T-helper 17 cell (primary cell): ENCODE measurements around the gene EXD2. TPM values are rescaled to one million over a fixed set of nuclear protein-coding genes. Genes with fewer than 3 reads are reported as not detected.
"Not testable (repeated sequence)": the region's sequence is repeated elsewhere in the genome, so short reads cannot be mapped to it uniquely, and the experiment has no call there.

ENCODE experiments used
- ATAC-seq: fragments of 150-1000 bp; cut with Tn5 transposase; 2 replicates; pipeline ENCODE4 v1.10.0; 2021; ENCODE audit warnings: mild to moderate bottlenecking, moderate library complexity
- DNase-seq, 3 donors: peaks; one replicate each; pipeline versions ENCODE4 v3.0.0 to v3.0.0-alpha.2; 2020 to 2021
- H3K9me3 ChIP-seq: one replicate; pipeline ENCODE4 v1.7.0; 2013; ENCODE audit warnings: low read length, mild to moderate bottlenecking; ENCODE audit not compliant: control insufficient read depth, poor library complexity, severe bottlenecking
- H3K27ac Mint-ChIP-seq: one replicate; pipeline ENCODE4 v1.8.0; 2022; ENCODE audit warnings: mild to moderate bottlenecking, moderate library complexity, mixed read lengths
- H3K27me3 Mint-ChIP-seq: one replicate; pipeline ENCODE4 v1.8.0; 2022; ENCODE audit warnings: mixed read lengths
- H3K36me3 Mint-ChIP-seq: one replicate; pipeline ENCODE4 v1.8.0; 2022; ENCODE audit warnings: low read depth, mixed read lengths
- H3K4me1 Mint-ChIP-seq: one replicate; pipeline ENCODE4 v1.8.0; 2022; ENCODE audit warnings: mild to moderate bottlenecking, mixed read lengths
- H3K4me3 Mint-ChIP-seq: one replicate; pipeline ENCODE4 v1.8.0; 2022; ENCODE audit warnings: mild to moderate bottlenecking, moderate library complexity, mixed read lengths
- total RNA-seq, 4 donors: library from RNA in 2 of 4; stranded (reverse) in 2 of 4; gene quantifications; one replicate each; pipeline ENCODE4 v1.2.3 and lab custom pipeline; 2022 to 2026

EXD2 gene
- total RNA-seq, 2 donors from 2014 or later: 4.6 to 5.1 TPM

DNA sequence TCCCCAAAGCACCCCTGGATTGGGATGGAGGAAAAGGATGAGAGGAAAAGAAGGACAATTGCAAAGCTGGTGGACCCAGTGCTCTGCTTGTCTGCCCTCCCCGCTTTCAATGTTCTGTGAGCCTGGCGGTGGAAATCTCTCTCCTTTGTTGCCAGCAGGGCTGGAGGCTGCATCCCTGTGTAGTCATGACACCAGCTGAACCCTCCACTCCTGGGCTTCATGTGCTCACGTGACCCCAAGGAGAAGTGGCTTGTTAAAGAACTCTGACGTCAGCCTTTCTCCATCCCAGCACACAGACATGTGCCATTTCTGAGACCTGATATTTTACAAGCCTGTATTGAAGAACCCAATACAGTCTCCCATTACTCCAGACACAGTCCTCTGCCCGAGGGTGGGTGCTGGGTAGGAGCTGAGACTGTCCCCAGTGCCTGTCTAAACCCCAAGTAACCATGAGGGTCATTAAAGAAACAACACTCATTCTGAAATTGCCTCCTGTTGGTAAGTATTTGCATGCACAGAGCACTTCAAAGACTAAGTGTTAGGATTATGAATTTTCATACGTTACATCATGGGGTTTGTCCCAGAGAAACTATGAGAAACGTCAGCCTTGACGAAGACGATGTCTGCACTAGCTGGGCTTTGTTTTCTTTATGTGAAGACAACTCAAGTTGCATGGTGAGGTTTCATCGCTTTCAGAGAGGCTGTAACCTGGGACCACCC lies 90.3 kb downstream of the EXD2 start:
- no peaks in the 10 kb centered on the region for H3K9me3 ChIP-seq
- no peak overlapping the region for H3K27ac Mint-ChIP-seq
- no peak for DNase-seq
- no peaks in the 10 kb centered on the region for H3K36me3 Mint-ChIP-seq
- H3K27me3 Mint-ChIP-seq: peaks cover 23% of the 10 kb centered on the region
- ATAC-seq: no peak
- no peak overlapping the region for H3K4me3 Mint-ChIP-seq
- H3K4me1 Mint-ChIP-seq: no peaks in the 10 kb centered on the region

DNA sequence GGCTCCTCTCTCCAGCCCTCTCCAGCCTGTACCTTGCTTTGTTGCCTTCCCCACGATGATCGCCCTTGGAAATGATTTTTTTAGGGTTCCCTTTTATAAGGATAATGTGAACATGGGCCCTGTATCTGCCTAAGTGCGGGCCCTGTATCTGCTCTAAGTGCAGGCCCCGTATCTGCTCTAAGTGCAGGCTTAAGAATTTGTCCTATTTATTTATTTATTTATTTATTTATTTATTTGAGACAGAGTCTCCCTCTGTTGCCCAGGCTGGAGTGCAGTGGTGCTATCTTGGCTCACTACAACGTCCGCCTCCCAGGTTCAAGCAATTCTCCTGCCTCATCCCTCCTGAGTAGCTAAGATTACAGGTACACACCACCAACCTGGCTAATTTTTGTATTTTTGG lies 91.2 kb downstream of the EXD2 start:
- Mint-ChIP-seq H3K27me3 (peaks cover 30% of the 10 kb centered on the region), H3K36me3 (no peaks in the 10 kb centered on the region), H3K4me1 (no peaks in the 10 kb centered on the region), H3K27ac (no peak overlapping the region), H3K4me3 (no peak overlapping the region)
- no peak for DNase-seq
- H3K9me3 ChIP-seq: no peaks in the 10 kb centered on the region
- ATAC-seq: no peak

DNA sequence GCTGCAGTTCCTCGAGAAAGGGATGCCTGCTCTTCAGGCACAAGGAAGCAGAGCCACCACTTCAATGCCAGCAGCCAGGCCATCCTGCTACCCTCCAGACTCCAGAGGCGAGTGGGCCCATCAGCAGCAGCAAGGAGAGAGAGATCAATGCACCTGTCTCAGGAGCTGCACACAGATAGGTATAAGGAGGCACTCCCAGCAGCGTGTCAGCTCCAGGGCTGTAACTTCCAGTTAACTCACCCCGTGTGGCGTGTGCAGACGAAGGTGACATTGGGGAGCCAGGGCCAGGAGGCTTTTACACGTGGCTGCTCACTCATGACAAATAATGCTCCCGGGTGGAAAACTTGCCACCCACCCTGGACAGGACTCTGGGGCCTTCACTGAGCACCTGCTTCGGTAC lies 92.9 kb downstream of the EXD2 start:
- no peak overlapping the region for H3K4me3 Mint-ChIP-seq
- ATAC-seq (no peak), DNase-seq (no peak)
- no peak overlapping the region for H3K27ac Mint-ChIP-seq
- H3K36me3 Mint-ChIP-seq: no peaks in the 10 kb centered on the region
- H3K27me3 Mint-ChIP-seq: peaks cover 35% of the 10 kb centered on the region
- no peaks in the 10 kb centered on the region for H3K9me3 ChIP-seq
- H3K4me1 Mint-ChIP-seq: no peaks in the 10 kb centered on the region

DNA sequence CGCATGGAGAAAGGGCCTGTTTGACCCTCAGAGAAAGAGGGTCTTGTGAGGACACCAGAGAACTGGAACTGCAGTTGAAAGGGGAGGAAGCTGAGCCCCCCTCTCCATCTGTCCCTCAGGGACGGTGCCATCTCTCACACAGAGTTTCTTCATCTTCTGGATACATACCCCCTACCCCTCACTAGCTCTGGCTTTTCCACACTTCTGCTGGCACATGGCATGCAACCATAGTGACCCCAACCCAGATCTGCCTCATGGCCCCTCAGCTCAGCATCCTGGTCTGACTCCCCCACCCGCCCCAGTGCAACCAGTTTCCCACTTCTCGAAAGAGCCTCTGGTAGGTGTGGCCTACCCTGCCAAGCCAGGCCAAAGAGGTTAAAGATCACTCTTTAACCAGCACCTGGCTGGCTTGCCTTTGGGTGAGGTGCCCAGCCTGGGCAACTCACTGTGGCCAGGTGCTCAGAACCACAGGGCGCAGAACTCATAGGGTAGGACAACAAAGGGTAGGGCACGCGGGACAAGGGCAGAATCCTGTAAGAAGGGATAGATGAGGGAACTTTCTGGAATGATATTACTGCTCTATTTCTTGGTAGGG lies 94.5 kb downstream of the EXD2 start:
- H3K36me3 Mint-ChIP-seq: no peaks in the 10 kb centered on the region
- no peak overlapping the region for H3K4me3 Mint-ChIP-seq
- no peaks in the 10 kb centered on the region for H3K9me3 ChIP-seq
- H3K4me1 Mint-ChIP-seq: no peaks in the 10 kb centered on the region
- no peak overlapping the region for H3K27ac Mint-ChIP-seq
- ATAC-seq (no peak), DNase-seq (no peak)
- H3K27me3 Mint-ChIP-seq: peaks cover 35% of the 10 kb centered on the region

DNA sequence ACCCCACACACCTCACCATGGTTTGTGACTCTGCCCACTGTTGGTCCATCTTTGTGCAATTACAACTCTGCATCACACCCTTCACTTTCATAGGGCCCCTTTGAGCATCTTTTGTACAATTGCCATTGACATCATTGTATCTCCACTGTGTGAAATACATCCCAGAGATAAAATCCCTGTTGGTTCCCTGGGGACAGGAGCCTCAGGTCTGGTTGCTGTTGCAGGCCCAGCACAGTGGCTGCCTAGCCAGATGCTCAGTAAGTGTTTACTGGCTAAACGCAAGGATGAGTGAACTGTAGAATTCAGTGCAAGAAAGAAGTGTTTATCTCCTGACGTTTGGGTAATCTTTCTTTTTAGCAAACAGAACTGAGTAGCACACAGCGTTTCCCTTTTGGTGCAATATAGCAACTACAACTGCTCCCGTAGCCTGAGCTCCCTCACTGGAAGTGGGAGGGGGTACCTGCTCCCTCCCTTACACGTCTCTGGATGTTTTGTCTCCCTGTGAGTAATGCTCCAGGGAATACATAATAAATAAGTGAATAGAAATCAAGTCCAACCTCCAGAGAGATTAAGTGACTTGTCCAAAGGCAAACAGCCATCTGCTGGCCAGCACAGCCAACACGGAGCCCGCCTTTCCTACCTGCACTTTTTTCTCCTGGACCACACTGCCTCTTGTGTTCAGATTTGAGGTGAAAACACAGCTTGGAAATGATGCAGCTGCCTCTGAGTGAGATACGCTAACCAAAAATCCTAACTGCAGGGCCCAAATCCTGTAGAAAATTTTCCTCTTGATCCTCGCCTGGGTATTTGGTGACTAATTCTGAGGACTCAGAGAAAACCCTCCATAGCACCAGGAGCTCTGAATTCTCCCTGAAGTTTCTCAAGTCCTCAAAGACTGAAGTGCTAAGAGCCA lies 96.1 kb downstream of the EXD2 start:
- Mint-ChIP-seq H3K4me1 (no peaks in the 10 kb centered on the region), H3K27ac (no peak overlapping the region), H3K27me3 (peaks cover 29% of the 10 kb centered on the region), H3K4me3 (no peak overlapping the region), H3K36me3 (no peaks in the 10 kb centered on the region)
- ATAC-seq (no peak), DNase-seq (no peak)
- H3K9me3 ChIP-seq: no peaks in the 10 kb centered on the region

DNA sequence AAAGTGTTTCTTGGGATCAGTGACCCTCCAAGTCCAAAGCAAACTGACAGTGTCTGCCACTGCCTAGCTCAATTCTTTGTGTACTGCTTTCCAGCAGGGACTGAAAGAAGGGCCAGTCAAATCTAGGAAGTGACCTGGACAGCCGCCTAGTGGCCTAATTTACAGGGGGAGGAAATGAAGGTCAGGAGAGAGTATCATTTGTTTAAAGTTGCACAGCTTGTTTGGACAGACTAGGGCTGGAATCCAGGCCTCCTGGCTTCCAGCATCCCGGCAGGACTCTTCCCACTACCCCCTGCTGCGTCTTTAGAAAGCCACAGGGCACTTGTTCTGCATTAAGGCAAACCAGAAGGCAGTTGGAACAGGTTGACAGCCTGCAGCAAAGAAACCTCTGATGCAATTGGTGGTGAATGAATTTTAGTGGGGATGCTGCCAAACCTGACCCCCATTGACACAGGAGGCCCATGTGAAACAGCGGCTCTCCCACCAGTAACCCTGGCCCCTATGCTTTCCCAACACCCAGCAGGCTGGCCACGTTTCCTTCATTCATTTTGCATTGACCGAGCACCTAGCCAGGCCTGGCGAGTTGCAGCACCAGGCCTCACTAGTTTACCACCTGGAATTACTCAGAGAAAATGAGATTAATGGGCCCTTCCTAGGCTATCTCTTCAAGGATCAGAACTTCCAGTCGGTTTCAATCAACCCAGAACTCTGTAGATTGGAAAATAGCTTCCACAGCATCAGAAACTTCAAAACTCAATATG lies 96.9 kb downstream of the EXD2 start:
- no peak for DNase-seq
- Mint-ChIP-seq H3K27me3 (peaks cover 27% of the 10 kb centered on the region), H3K4me3 (no peak overlapping the region), H3K27ac (no peak overlapping the region), H3K4me1 (no peaks in the 10 kb centered on the region), H3K36me3 (no peaks in the 10 kb centered on the region)
- H3K9me3 ChIP-seq: no peaks in the 10 kb centered on the region
- ATAC-seq: no peak

DNA sequence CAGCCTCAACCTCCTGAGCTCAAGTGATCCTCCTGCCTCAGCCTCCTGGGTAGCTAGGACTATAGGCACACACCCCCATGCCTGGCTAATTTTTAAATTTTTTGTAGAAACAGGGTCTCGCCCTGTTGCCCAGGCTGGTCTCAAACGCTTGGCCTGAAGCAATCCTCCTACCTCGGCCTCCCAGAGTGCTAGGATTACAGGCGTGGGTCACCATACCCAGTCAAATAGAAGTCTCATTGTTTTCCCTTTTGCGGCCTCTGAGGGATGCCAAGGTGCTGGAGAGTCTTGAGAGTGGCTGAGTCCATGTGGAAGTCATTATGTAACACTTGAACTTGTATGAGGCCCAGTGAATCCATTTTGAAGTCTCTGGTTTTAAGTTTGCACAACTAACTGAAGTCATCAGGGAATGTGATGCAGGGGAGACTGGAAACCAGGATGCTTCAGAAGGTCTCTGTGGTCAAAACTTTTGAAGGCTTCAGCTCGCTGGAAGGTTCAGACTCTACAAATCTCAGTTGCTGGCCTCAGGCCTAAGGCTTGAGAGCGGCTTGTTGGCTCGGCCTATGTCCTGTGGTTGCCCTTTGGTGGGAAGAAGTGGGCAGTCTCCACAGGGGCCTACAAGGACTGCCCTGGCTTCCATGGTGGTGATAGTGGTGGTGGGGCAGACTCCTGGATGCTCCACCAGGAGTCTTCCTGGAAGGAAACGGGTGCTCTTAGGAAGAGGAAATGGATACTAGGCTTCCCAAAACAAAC lies 97.8 kb downstream of the EXD2 start:
- Mint-ChIP-seq H3K27ac (no peak overlapping the region), H3K4me1 (no peaks in the 10 kb centered on the region), H3K27me3 (peaks cover 24% of the 10 kb centered on the region), H3K36me3 (no peaks in the 10 kb centered on the region), H3K4me3 (no peak overlapping the region)
- no peak for DNase-seq
- H3K9me3 ChIP-seq: no peaks in the 10 kb centered on the region
- ATAC-seq: no peak

DNA sequence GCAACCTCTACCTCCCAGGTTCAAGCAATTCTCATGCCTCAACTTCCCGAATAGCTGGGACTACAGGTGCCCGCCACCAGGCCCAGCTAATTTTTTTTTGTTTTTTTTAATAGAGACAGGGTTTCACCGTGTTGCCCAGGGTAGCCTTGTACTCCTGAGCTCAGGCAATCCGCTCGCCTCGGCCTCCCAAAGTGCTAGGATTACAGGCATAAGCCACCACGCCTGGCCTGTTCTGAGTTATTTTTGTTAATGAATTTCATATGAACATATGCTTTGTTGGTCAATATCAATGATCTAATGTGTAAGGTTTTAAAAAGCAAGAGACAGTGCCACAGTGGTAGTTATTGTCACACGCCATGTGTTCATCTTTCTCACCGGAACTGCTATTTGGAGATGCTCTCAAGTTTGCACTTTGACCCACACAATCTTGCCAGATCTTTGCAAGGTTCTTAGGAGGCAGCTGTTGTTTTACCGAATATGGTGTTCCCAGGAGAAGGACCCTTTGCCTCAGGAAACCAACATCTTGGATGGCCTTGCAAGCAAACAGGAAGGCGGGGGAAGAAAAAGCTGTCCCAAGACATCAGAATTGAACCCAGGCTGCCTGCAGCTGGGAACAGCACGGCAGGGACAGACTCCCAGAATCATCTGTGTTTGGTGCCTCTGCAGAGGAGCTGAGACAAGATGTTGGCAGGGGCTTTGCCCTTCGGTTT lies 98.7 kb downstream of the EXD2 start:
- no peak overlapping the region for H3K4me3 Mint-ChIP-seq
- ATAC-seq (no peak), DNase-seq (no peak)

DNA sequence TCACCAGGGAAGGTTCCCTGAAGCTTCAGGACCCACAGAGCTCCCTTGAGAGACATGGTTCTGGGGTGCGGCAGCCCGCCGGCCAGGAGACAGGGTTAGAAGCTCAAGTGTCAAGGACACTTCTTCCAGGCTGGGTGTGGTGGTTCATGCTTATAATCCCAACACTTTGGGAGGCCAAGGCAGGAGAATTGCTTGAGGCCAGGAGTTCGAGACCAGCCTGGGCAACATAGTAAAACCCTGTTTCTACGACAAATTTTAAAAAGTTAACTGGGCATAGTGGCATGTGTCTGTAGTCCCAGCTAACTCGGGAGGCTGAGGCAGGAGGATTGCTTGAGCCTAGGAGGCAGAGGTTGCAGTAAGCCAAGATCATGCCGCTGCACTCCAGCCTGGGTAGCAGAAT lies 99.6 kb downstream of the EXD2 start:
- DNase-seq, H3K9me3 ChIP-seq, H3K4me1 Mint-ChIP-seq, H3K36me3 Mint-ChIP-seq, H3K27ac Mint-ChIP-seq, H3K4me3 Mint-ChIP-seq, ATAC-seq: not testable (repeated sequence)
- H3K27me3 Mint-ChIP-seq: peaks cover 21% of the 10 kb centered on the region

More for the DNA sequence above, 98.7 kb downstream of the EXD2 start:
- Mint-ChIP-seq H3K36me3 (no peaks in the 10 kb centered on the region), H3K4me1 (no peaks in the 10 kb centered on the region), H3K27me3 (peaks cover 24% of the 10 kb centered on the region), H3K27ac (no peak overlapping the region)
- no peaks in the 10 kb centered on the region for H3K9me3 ChIP-seq

DNA sequence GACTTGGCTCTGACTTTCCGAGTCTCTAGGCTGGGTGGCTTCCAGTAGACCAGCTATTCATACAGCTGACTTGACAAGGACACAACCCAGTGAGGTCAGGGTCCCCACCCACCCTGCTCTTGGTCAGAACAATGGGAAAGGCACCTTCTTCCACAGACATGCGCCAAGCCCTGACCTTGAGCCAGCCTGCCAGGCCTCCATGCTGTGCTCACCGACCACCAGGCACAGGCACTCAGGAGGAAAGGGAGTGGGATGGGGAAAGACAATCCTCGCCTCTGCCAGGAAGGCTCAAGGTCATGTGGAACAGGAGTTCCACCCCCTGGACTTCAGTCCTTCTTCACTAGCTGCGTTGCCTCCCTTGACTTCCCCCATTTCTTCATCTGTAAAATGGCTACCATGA lies 100.1 kb downstream of the EXD2 start:
- Mint-ChIP-seq H3K36me3 (no peaks in the 10 kb centered on the region), H3K4me1 (no peaks in the 10 kb centered on the region), H3K27me3 (peaks cover 19% of the 10 kb centered on the region), H3K27ac (no peak overlapping the region), H3K4me3 (no peak overlapping the region)
- H3K9me3 ChIP-seq: no peaks in the 10 kb centered on the region
- ATAC-seq (no peak), DNase-seq (no peak)

DNA sequence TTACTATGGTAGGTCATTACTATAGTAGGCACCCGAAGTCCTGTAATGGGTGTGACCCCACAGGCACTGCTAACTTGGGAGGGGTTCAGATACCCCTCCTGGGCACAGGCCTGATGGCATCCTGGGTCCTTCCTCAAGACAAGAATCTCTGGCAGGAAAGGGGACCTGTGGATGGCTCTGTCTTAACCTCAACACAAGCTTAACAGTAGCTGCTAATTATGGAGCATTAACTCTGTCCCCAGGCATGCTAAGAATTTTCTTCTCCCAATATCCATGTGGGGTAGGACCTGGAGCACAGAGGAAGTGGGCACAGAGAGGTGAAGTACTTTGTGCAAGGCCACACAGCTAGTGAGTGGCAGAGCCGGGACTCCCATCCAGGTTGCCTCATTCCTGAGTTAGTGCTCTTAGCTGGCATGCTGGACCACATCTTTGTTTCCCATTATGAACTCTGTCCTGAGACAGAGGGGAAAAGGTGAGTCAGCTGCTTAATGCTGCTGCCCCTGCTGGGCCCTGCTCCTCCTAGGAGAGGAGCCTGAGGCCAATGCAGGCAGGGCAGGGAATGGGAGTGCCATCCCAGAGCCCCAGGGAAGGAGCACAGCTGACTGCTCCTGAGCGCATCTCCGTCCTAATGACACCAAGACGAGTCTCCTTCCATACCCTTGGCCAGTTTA lies 100.7 kb downstream of the EXD2 start:
- H3K36me3 Mint-ChIP-seq: no peaks in the 10 kb centered on the region
- no peaks in the 10 kb centered on the region for H3K9me3 ChIP-seq
- DNase-seq (no peak), ATAC-seq (no peak)
- H3K27ac Mint-ChIP-seq: no peak overlapping the region
- H3K27me3 Mint-ChIP-seq: peaks cover 16% of the 10 kb centered on the region
- no peaks in the 10 kb centered on the region for H3K4me1 Mint-ChIP-seq
- no peak overlapping the region for H3K4me3 Mint-ChIP-seq
